Endodermal cell (in vitro differentiated cells): ENCODE data around the gene FIZ1. TPM values are rescaled to one million over a fixed set of nuclear protein-coding genes. Genes with fewer than 3 reads are reported as not detected.

Source experiments
- DNase-seq: peaks from one replicate; pipeline ENCODE4 v3.0.0-alpha.2; 2017
- H3K27ac ChIP-seq: 2 replicates; pipeline ENCODE4 v1.5.1; 2013; ENCODE audit warnings: mild to moderate bottlenecking, low read depth, low read length, moderate library complexity
- H3K27me3 ChIP-seq: 2 replicates; pipeline ENCODE4 v1.6.1; 2013; ENCODE audit warnings: mild to moderate bottlenecking, low read length, moderate library complexity; ENCODE audit not compliant: insufficient read depth, control insufficient read depth, poor library complexity, severe bottlenecking
- H3K36me3 ChIP-seq: 2 replicates; pipeline ENCODE4 v1.7.0; 2013; ENCODE audit warnings: mild to moderate bottlenecking, low read length, moderate library complexity; ENCODE audit not compliant: control insufficient read depth, insufficient read depth
- H3K4me1 ChIP-seq: one replicate; pipeline ENCODE4 v1.7.0; 2013; ENCODE audit warnings: low read length; ENCODE audit not compliant: control insufficient read depth, insufficient read depth
- H3K4me3 ChIP-seq: 2 replicates; pipeline ENCODE4 v1.5.1; 2013; ENCODE audit warnings: mild to moderate bottlenecking, low read length, moderate library complexity
- H3K9ac ChIP-seq: 2 replicates; pipeline ENCODE4 v1.6.1; 2013; ENCODE audit warnings: mild to moderate bottlenecking, low read length, moderate library complexity; ENCODE audit not compliant: poor library complexity, severe bottlenecking; ENCODE audit errors: extremely low read depth
- H3K9me3 ChIP-seq: 2 replicates; pipeline ENCODE4 v1.6.1; 2013; ENCODE audit warnings: mild to moderate bottlenecking, low read length, moderate library complexity; ENCODE audit not compliant: control insufficient read depth
- H3K27ac Mint-ChIP-seq: 2 replicates; pipeline ENCODE4 v1.8.0; 2020; ENCODE audit warnings: mixed read lengths
- H3K27me3 Mint-ChIP-seq: 2 replicates; pipeline ENCODE4 v1.8.0; 2021; ENCODE audit warnings: mild to moderate bottlenecking, mixed read lengths; ENCODE audit not compliant: insufficient read depth
- H3K36me3 Mint-ChIP-seq: 2 replicates; pipeline ENCODE4 v1.8.0; 2020; ENCODE audit warnings: low read depth, mixed read lengths
- H3K4me1 Mint-ChIP-seq: 2 replicates; pipeline ENCODE4 v1.8.0; 2020; ENCODE audit warnings: mixed read lengths
- H3K4me3 Mint-ChIP-seq: 2 replicates; pipeline ENCODE4 v1.8.0; 2020; ENCODE audit warnings: mild to moderate bottlenecking, moderate library complexity, mixed read lengths
- H3K9me3 Mint-ChIP-seq: 2 replicates; pipeline ENCODE4 v1.8.0; 2020; ENCODE audit warnings: mild to moderate bottlenecking, mixed read lengths
- WGBS, 2 experiments: methylation state at CpG; one replicate each; pipeline versions ENCODE4 v1.1.5 to v1.1.7; 2013; ENCODE audit warnings: missing lambda C conversion rate in 2 of 2, mixed read lengths in 1 of 2; ENCODE audit not compliant: insufficient coverage in 1 of 2, insufficient read length in 1 of 2; 5-methylcytosine and 5-hydroxymethylcytosine counted together
- total RNA-seq, 2 donors: library from RNA; stranded (reverse); fragmentation: NEBNext Ultra II Directional in 1 of 2; extraction: Animal tissue kit (Norgen Biotek cat#: 25700) in 1 of 2; gene quantifications; 2 replicates in 1 of 2; 3 replicates in 1 of 2; pipeline ENCODE4 v1.2.1, GENCODE V29; 2021
- TF ChIP-seq, protein P1 (sequence below): fragments of 200-600 bp; sonication (generic); conservative IDR thresholded peaks from 2 replicates; pipeline ENCODE4 v1.5.0; 2021; ENCODE audit warnings: antibody characterized with exemption, mild to moderate bottlenecking

The FIZ1 gene
- total RNA-seq, 2 donors from 2014 or later = 19.7 to 21.1 TPM

DNA sequence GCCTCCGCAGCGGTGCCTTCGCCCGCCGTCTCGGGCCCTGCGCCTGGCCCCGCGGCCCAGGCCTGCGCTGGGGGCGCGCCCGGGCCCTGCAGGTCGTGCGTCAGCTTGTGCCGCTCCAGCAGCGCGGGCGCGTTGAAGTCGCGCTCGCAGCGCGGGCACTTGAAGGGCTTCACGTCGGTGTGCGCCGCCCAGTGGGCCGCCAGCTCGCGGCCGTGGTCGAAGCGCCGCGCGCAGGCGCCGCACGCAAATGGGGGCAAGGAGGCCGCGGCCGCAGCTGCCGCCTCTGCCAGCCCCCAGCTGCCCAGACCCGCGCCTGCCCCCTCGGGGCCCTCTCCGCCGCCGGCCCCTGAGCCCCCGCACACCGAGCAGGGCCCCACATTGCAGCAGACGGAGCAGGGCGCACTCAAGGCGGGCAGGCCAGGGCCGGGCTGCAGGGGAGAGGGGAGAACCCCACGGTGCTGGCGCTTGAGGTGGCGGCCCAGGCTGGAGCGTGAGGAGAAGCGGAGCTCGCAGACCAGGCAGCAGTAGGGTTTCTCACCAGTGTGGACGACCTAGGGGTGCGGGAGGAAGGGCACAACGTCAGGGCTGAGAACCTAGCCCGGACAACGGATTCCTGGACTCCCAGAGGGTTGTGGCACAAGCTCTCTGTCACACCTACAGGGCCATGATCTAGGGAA is 6.1 kb downstream of the FIZ1 start:
- TF ChIP-seq, protein P1, sequence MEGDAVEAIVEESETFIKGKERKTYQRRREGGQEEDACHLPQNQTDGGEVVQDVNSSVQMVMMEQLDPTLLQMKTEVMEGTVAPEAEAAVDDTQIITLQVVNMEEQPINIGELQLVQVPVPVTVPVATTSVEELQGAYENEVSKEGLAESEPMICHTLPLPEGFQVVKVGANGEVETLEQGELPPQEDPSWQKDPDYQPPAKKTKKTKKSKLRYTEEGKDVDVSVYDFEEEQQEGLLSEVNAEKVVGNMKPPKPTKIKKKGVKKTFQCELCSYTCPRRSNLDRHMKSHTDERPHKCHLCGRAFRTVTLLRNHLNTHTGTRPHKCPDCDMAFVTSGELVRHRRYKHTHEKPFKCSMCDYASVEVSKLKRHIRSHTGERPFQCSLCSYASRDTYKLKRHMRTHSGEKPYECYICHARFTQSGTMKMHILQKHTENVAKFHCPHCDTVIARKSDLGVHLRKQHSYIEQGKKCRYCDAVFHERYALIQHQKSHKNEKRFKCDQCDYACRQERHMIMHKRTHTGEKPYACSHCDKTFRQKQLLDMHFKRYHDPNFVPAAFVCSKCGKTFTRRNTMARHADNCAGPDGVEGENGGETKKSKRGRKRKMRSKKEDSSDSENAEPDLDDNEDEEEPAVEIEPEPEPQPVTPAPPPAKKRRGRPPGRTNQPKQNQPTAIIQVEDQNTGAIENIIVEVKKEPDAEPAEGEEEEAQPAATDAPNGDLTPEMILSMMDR = peak; percentile 16
- Histone ChIP-seq H3K27ac (no peak overlapping the region), H3K27me3 (no peaks in the 10 kb centered on the region), H3K36me3 (peaks cover 34% of the 10 kb centered on the region), H3K9me3 (no peaks in the 10 kb centered on the region), H3K4me3 (no peak overlapping the region), H3K4me1 (no peaks in the 10 kb centered on the region), H3K9ac (no peak overlapping the region)
- peak; percentile 72 for DNase-seq
- peaks cover 9% of the 10 kb centered on the region for H3K4me1 Mint-ChIP-seq
- H3K36me3 Mint-ChIP-seq = peaks cover 39% of the 10 kb centered on the region
- H3K27me3 Mint-ChIP-seq = peaks cover 21% of the 10 kb centered on the region
- H3K4me3 Mint-ChIP-seq = no peak overlapping the region
- no peaks in the 10 kb centered on the region for H3K9me3 Mint-ChIP-seq
- 96 to 97% methylated on average over 43 to 68 of the region's 68 CpGs for WGBS, 2 experiments
- H3K27ac Mint-ChIP-seq = peak overlapping the region; percentile 44

DNA sequence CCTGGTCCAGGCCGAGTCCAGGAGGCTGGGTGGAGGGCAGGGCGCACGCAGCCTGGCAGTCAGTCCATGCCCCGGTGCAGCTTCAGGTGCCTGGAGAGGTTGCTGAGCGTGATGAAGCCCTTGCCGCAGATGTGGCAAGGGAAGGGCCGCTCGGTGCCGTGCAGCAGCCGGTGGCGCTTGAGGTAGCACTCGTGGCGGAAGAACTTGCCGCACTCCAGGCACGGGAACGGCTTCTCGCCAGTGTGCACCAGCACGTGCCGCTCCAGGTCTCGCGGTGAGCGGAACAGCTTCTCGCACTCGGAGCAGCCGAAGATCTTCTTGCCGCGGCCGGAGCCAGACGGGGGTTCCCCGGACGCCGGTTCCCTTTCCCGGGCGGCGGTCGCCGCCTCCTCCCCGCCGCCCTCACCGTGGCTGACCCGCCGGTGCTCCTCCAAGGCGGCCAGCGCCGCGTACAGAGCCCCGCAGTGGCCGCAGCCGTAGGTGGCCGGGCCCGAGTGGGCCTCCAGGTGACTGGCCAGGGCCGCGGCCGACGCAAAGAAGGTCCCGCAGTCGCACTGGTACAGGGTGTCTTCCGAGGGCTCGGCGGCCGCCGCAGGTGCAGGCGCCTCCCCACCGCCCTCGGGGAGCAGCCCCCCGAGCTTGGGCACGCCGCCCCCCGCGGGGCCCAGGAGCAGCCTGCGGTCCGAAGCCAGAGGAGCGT is 6.8 kb downstream of the FIZ1 start:
- H3K27me3 ChIP-seq = no peaks in the 10 kb centered on the region
- H3K36me3 Mint-ChIP-seq = peaks cover 39% of the 10 kb centered on the region
- no peak for DNase-seq

DNA sequence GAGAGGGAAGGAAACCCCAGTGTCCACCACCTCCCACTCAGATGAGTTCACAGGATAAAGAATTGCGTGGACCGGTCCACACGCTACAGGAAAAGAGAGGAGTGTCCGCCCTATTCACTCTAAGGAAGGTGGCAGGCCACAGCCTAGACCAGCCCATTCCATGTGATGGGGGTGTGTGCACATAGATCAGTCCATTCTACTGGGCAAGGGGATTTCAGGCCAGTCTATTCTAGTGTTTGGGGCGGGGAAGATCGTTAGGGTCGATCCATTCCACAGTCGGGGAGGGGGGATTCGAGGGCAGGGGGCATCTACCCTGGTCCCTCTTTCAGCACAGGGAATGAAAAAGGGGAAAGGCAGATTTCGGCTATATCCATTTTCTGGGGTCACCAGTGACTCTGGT is 7.8 kb downstream of the FIZ1 start:
- H3K4me3 ChIP-seq = no peak overlapping the region
- peaks cover 32% of the 10 kb centered on the region for H3K36me3 Mint-ChIP-seq
- TF ChIP-seq, protein P1 = no peak
- 90 to 95% methylated on average over 4 to 10 of the region's 10 CpGs for WGBS, 2 experiments
- peaks cover 9% of the 10 kb centered on the region for H3K4me1 Mint-ChIP-seq
- DNase-seq = peak; percentile 74
- peaks cover 27% of the 10 kb centered on the region for H3K36me3 ChIP-seq
- no peaks in the 10 kb centered on the region for H3K9me3 ChIP-seq
- no peaks in the 10 kb centered on the region for H3K4me1 ChIP-seq
- H3K27me3 Mint-ChIP-seq = peaks cover 21% of the 10 kb centered on the region
- H3K4me3 Mint-ChIP-seq = no peak overlapping the region
- no peak overlapping the region for H3K9ac ChIP-seq
- no peaks in the 10 kb centered on the region for H3K9me3 Mint-ChIP-seq
- no peaks in the 10 kb centered on the region for H3K27me3 ChIP-seq
- H3K27ac ChIP-seq = no peak overlapping the region
- no peak overlapping the region for H3K27ac Mint-ChIP-seq

More for the DNA sequence above, 6.8 kb downstream of the FIZ1 start:
- 95% methylated on average over 57 to 73 of the region's 73 CpGs for WGBS, 2 experiments
- H3K4me1 ChIP-seq = no peaks in the 10 kb centered on the region
- no peak overlapping the region for H3K4me3 ChIP-seq
- H3K9me3 ChIP-seq = no peaks in the 10 kb centered on the region
- TF ChIP-seq, protein P1 = no peak
- no peaks in the 10 kb centered on the region for H3K9me3 Mint-ChIP-seq
- H3K27me3 Mint-ChIP-seq = peaks cover 21% of the 10 kb centered on the region
- H3K36me3 ChIP-seq = peaks cover 34% of the 10 kb centered on the region
- H3K9ac ChIP-seq = no peak overlapping the region
- peaks cover 9% of the 10 kb centered on the region for H3K4me1 Mint-ChIP-seq
- H3K27ac ChIP-seq = no peak overlapping the region
- H3K4me3 Mint-ChIP-seq = no peak overlapping the region
- no peak overlapping the region for H3K27ac Mint-ChIP-seq
